Upper lobe of right lung (tissue), 1 donor: ENCODE results near the gene UNC80. TPM values are rescaled to one million over a fixed set of nuclear protein-coding genes. Genes with fewer than 3 reads are reported as not detected.

Experiments used
- ATAC-seq: fragments of 200-7000 bp; cut with Tn5 transposase; one replicate; pipeline ENCODE4 v1.9.1; 2020; ENCODE audit warnings: mild to moderate bottlenecking, moderate library complexity
- DNase-seq: peaks from one replicate; pipeline ENCODE4 v3.0.0-alpha.2; 2020
- H3K27ac ChIP-seq: fragments of 200-600 bp; one replicate; pipeline ENCODE4 v1.8.0; 2022
- H3K27me3 ChIP-seq: fragments of 200-600 bp; one replicate; pipeline ENCODE4 v1.8.0; 2022; ENCODE audit warnings: mild to moderate bottlenecking
- H3K36me3 ChIP-seq: fragments of 200-600 bp; one replicate; pipeline ENCODE4 v1.8.0; 2022
- H3K4me1 ChIP-seq: fragments of 200-600 bp; one replicate; pipeline ENCODE4 v1.8.0; 2022
- H3K4me3 ChIP-seq: fragments of 200-600 bp; one replicate; pipeline ENCODE4 v1.8.0; 2022; ENCODE audit warnings: mild to moderate bottlenecking
- H3K9me3 ChIP-seq: fragments of 200-600 bp; one replicate; pipeline ENCODE4 v1.8.0; 2022
- CTCF ChIP-seq: fragments of 200-600 bp; IDR thresholded peaks from one replicate; pipeline ENCODE4 v1.8.0; 2022; ENCODE audit warnings: antibody characterized with exemption
- intact Hi-C: fragments of 100-400 bp; cut with DNase I; formaldehyde crosslinking; loops from one replicate; pipeline ENCODE4 v1.11.0; 2022
- total RNA-seq: library from RNA; stranded (reverse); fragmentation: NEBNext Ultra II Directional; extraction: Animal tissue kit (Norgen Biotek cat#: 25700); gene quantifications from one replicate; pipeline ENCODE4 v1.2.1, GENCODE V29; 2021
- donor health status: DM: no; HTN: yes; CAD: no; lungs with severe emphysema.

The UNC80 gene
- total RNA-seq, 1 donor from 2014 or later, result not detected

DNA sequence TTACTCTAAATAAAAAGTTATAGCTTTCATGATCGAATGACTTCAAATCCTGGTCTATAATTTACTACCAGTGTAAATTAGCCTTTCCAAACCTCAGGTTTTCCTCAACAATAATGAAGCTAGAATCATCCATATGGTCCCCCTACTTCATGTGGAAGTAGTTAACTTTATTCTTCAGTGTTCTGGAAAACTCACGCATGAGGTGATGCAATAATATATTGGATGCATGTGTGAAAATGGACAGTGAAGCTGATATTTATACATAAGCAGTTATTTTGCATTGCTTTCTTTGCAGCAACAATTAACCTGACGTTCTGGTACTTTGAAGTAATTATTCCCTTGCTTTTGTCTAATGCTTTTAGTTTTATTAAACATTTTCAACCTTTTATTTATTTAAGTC lies 18.6 kb upstream of the UNC80 start:
- no peak for TF ChIP-seq CTCF
- Histone ChIP-seq H3K27ac (no peak overlapping the region), H3K4me1 (no peaks in the 10 kb centered on the region), H3K36me3 (no peaks in the 10 kb centered on the region), H3K4me3 (no peak overlapping the region), H3K27me3 (no peaks in the 10 kb centered on the region), H3K9me3 (no peaks in the 10 kb centered on the region)
- intact Hi-C loops, result no loop called here
- DNase-seq (no peak), ATAC-seq (no peak)

DNA sequence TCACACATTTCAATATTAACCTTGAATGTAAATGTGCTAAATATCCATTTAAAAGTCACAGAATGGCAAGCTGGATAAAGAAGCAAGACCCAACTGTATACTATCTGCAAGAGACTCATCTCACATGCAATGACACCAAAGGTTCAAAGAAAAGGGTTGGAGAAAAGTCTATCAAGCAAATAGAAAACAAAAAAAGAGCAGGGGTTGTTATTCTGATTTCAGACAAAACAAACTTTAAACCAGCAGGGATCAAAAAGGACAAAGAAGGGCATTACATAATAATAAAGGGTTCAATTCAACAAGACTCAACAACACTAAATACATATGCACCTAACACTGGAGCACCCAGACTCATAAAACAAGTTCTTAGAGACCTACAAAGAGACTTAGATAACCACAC lies 14.5 kb upstream of the UNC80 start:
- intact Hi-C loops, result no loop called here
- H3K27ac ChIP-seq, result no peak overlapping the region
- ATAC-seq (no peak), DNase-seq (no peak)
- no peak for TF ChIP-seq CTCF
- no peaks in the 10 kb centered on the region for H3K9me3 ChIP-seq
- no peak overlapping the region for H3K4me3 ChIP-seq
- no peaks in the 10 kb centered on the region for H3K36me3 ChIP-seq
- H3K4me1 ChIP-seq, result no peaks in the 10 kb centered on the region
- no peaks in the 10 kb centered on the region for H3K27me3 ChIP-seq

GRCh38 chr2:209761566-209761965 lies 10.1 kb upstream of the UNC80 start:
- no peak for ATAC-seq
- Histone ChIP-seq H3K4me3 (no peak overlapping the region), H3K27ac (no peak overlapping the region), H3K27me3 (no peaks in the 10 kb centered on the region), H3K9me3 (no peaks in the 10 kb centered on the region), H3K36me3 (no peaks in the 10 kb centered on the region), H3K4me1 (no peaks in the 10 kb centered on the region)
- intact Hi-C loops, result no loop called here
- no peak for TF ChIP-seq CTCF
- no peak for DNase-seq

DNA sequence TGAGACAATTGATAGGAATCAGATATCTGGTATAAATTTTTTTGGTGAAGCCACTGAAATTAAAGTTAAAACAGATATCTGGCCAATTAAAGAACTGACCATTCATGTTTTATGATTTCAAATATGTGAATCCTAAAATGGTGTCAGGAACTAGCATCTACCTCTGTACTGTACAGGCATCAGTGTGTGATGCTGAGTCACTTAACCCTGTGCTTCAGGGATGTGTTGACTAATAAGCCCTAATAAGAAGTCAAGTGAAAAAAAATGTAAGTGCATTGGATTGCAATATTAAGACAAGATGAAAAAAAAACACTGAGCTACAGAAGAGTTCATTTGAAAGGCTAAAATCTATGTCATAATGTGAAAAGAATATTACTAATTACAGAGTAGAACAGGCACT lies 9.1 kb upstream of the UNC80 start:
- H3K27me3 ChIP-seq, result no peaks in the 10 kb centered on the region
- no peaks in the 10 kb centered on the region for H3K36me3 ChIP-seq
- H3K9me3 ChIP-seq, result no peaks in the 10 kb centered on the region
- no peaks in the 10 kb centered on the region for H3K4me1 ChIP-seq
- intact Hi-C loops, result no loop called here
- H3K27ac ChIP-seq, result no peak overlapping the region
- no peak overlapping the region for H3K4me3 ChIP-seq
- TF ChIP-seq CTCF, result no peak
- ATAC-seq (no peak), DNase-seq (no peak)

DNA sequence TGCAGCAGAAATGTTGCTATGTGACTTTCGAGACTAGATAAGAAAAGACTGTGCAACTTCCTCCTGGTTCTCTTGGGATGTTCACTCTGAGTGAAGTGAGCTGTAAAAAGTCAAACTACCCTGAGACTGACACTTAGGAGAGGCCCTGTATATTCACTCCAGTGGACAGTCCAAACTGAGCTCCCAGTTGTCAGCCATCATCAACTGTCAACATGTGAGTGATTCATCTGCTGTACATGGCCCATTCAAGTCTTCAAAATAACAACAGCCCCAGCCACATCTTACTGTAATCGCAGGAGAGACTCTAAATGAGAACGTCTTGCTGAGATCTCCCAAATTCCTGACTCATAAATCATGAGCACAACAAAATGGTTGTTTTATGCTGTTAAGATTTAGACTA lies 8.5 kb upstream of the UNC80 start:
- no peak for TF ChIP-seq CTCF
- intact Hi-C loops, result no loop called here
- H3K36me3 ChIP-seq, result no peaks in the 10 kb centered on the region

GRCh38 chr2:209766613-209767012 lies 5.0 kb upstream of the UNC80 start:
- H3K4me3 ChIP-seq, result no peak overlapping the region
- no peak for ATAC-seq
- no peak overlapping the region for H3K27ac ChIP-seq
- H3K4me1 ChIP-seq, result peaks cover 4% of the 10 kb centered on the region
- peaks cover 10% of the 10 kb centered on the region for H3K27me3 ChIP-seq
- H3K36me3 ChIP-seq, result no peaks in the 10 kb centered on the region
- no peaks in the 10 kb centered on the region for H3K9me3 ChIP-seq
- intact Hi-C loops, result no loop called here
- no peak for DNase-seq
- no peak for TF ChIP-seq CTCF

More for the DNA sequence above, 8.5 kb upstream of the UNC80 start:
- DNase-seq (no peak), ATAC-seq (no peak)
- Histone ChIP-seq H3K4me3 (no peak overlapping the region), H3K4me1 (no peaks in the 10 kb centered on the region), H3K27ac (no peak overlapping the region), H3K9me3 (no peaks in the 10 kb centered on the region), H3K27me3 (no peaks in the 10 kb centered on the region)
